Posterior vena cava (tissue), 2 donors: ENCODE results near the gene ONECUT2. TPM values are rescaled to one million over a fixed set of nuclear protein-coding genes. Genes with fewer than 3 reads are reported as not detected.
"Not testable (repeated sequence)": the region's sequence is repeated elsewhere in the genome, so short reads cannot be mapped to it uniquely, and the experiment has no call there.

ENCODE experiments used
- DNase-seq: peaks from one replicate; pipeline ENCODE4 v3.0.0-alpha.2; 2020; ENCODE audit warnings: low spot score
- intact Hi-C, 2 donors: fragments of 100-400 bp; cut with DNase I; formaldehyde crosslinking; loops; one replicate each; pipeline versions ENCODE4 v1.14.1 to v1.14.2; 2022 to 2023
- total RNA-seq, 2 donors: library from RNA; stranded (reverse); fragmentation: NEBNext Ultra II Directional; extraction: Animal tissue kit (Norgen Biotek cat#: 25700); gene quantifications; one replicate each; pipeline ENCODE4 v1.2.1, GENCODE V29; 2021
- donor health status: DM: yes; HTN: yes; CAD: no.
- donor health status: DM: yes; HTN: yes; CAD: no.

ONECUT2 gene
- total RNA-seq, 2 donors from 2014 or later: 0.05 TPM

GRCh38 chr18:57502624-57503023 is 67.5 kb downstream of the ONECUT2 start:
- intact Hi-C loops: loop anchor here in 1 of 2 donors (10.0 kb wide), 1 partner anchor 58 kb away; no protein-coding TSS in a partner anchor
- no peak for DNase-seq

GRCh38 chr18:57505231-57505630 is 70.1 kb downstream of the ONECUT2 start:
- DNase-seq: no peak
- intact Hi-C loops: loop anchor here in 1 of 2 donors (10.0 kb wide), 1 partner anchor 60 kb away; no protein-coding TSS in a partner anchor

- intact Hi-C loops: no loop called here
- no peak for DNase-seq
These were observed 80.9 kb downstream of the ONECUT2 start for GRCh38 chr18:57516056-57516455.

GRCh38 chr18:57518533-57518932 is 83.4 kb downstream of the ONECUT2 start:
- no peak for DNase-seq
- intact Hi-C loops: no loop called here

GRCh38 chr18:57519668-57520424 is 84.7 kb downstream of the ONECUT2 start:
- intact Hi-C loops: no loop called here
- DNase-seq: no peak

GRCh38 chr18:57522348-57522747 is 87.2 kb downstream of the ONECUT2 start:
- intact Hi-C loops, DNase-seq: not testable (repeated sequence)

GRCh38 chr18:57523171-57523956 is 88.2 kb downstream of the ONECUT2 start:
- intact Hi-C loops: no loop called here
- DNase-seq: no peak

GRCh38 chr18:57527556-57528229 is 92.5 kb downstream of the ONECUT2 start:
- DNase-seq: no peak
- intact Hi-C loops: loop anchor here in 1 of 2 donors (2.0 kb wide), 1 partner anchor 67 kb away; no protein-coding TSS in a partner anchor

GRCh38 chr18:57529151-57529550 is 94.0 kb downstream of the ONECUT2 start:
- intact Hi-C loops: no loop called here
- DNase-seq: no peak

GRCh38 chr18:57533006-57533867 is 98.1 kb downstream of the ONECUT2 start:
- intact Hi-C loops: no loop called here

GRCh38 chr18:57533868-57534510 is 98.8 kb downstream of the ONECUT2 start:
- DNase-seq: no peak
- intact Hi-C loops: no loop called here

More at GRCh38 chr18:57533006-57533867, 98.1 kb downstream of the ONECUT2 start:
- no peak for DNase-seq

- DNase-seq: no peak
- intact Hi-C loops: no loop called here
These were observed 99.3 kb downstream of the ONECUT2 start for GRCh38 chr18:57534511-57534909.

- no peak for DNase-seq
- intact Hi-C loops: no loop called here
These were observed 103.4 kb downstream of the ONECUT2 start for GRCh38 chr18:57538614-57539013.

- DNase-seq: no peak
- intact Hi-C loops: no loop called here
These were observed 104.5 kb downstream of the ONECUT2 start for GRCh38 chr18:57539702-57540101.
